Measurements from ENCODE around the gene SYNJ1.

GRCh38 chr21:32592929-32593502 is 134.8 kb downstream of the SYNJ1 start:
- no peak for TF ChIP-seq POLR2A (IDR thresholded peaks at IDR 0.05)
- TF ChIP-seq CTCF (IDR thresholded peaks at IDR 0.05) = no peak
